IPS-11a (cell line): Measurements from ENCODE around the gene VTI1A.

Experiments
- H3K4me3 ChIP-seq: one replicate; pipeline ENCODE4 v1.5.1; 2013; ENCODE audit warnings: low read depth, low read length, control low read depth

VTI1A gene

GRCh38 chr10:112775381-112775780 lies 328.4 kb downstream of the VTI1A start:
- no peak overlapping the region for H3K4me3 ChIP-seq

GRCh38 chr10:112775892-112776674 lies 329.1 kb downstream of the VTI1A start:
- H3K4me3 ChIP-seq = no peak overlapping the region

- H3K4me3 ChIP-seq = no peak overlapping the region
Observed at GRCh38 chr10:112778579-112778978, 331.6 kb downstream of the VTI1A start.

GRCh38 chr10:112779025-112779770 lies 332.2 kb downstream of the VTI1A start:
- H3K4me3 ChIP-seq = no peak overlapping the region

- no peak overlapping the region for H3K4me3 ChIP-seq
Observed at GRCh38 chr10:112782200-112782907, 335.3 kb downstream of the VTI1A start.

GRCh38 chr10:112783351-112784021 lies 336.5 kb downstream of the VTI1A start:
- no peak overlapping the region for H3K4me3 ChIP-seq

- H3K4me3 ChIP-seq = no peak overlapping the region
Observed at GRCh38 chr10:112784022-112784461, 337.0 kb downstream of the VTI1A start.

GRCh38 chr10:112785089-112785488 lies 338.1 kb downstream of the VTI1A start:
- no peak overlapping the region for H3K4me3 ChIP-seq

- H3K4me3 ChIP-seq = no peak overlapping the region
Observed at GRCh38 chr10:112789248-112789647, 342.2 kb downstream of the VTI1A start.

GRCh38 chr10:112790030-112790429 lies 343.0 kb downstream of the VTI1A start:
- H3K4me3 ChIP-seq = no peak overlapping the region

- H3K4me3 ChIP-seq = no peak overlapping the region
Observed at GRCh38 chr10:112790921-112791320, 343.9 kb downstream of the VTI1A start.

- no peak overlapping the region for H3K4me3 ChIP-seq
Observed at GRCh38 chr10:112791447-112791846, 344.4 kb downstream of the VTI1A start.

- H3K4me3 ChIP-seq = no peak overlapping the region
Observed at GRCh38 chr10:112792487-112793201, 345.6 kb downstream of the VTI1A start.

- H3K4me3 ChIP-seq = no peak overlapping the region
Observed at GRCh38 chr10:112793202-112793921, 346.3 kb downstream of the VTI1A start.

- no peak overlapping the region for H3K4me3 ChIP-seq
Observed at GRCh38 chr10:112794201-112794600, 347.2 kb downstream of the VTI1A start.

GRCh38 chr10:112795067-112795466 lies 348.1 kb downstream of the VTI1A start:
- H3K4me3 ChIP-seq = no peak overlapping the region

- no peak overlapping the region for H3K4me3 ChIP-seq
Observed at GRCh38 chr10:112797197-112797596, 350.2 kb downstream of the VTI1A start.

- H3K4me3 ChIP-seq = no peak overlapping the region
Observed at GRCh38 chr10:112797855-112798254, 350.8 kb downstream of the VTI1A start.

GRCh38 chr10:112799038-112799437 lies 352.0 kb downstream of the VTI1A start:
- H3K4me3 ChIP-seq = no peak overlapping the region
